GM18508 (cell line): ENCODE results near the gene AFAP1L2.

Experiments
- ATAC-seq: cut with Tn5 transposase; IDR thresholded peaks from one replicate; pipeline ENCODE4 v1.9.1; 2021; ENCODE audit warnings: moderate number of reproducible peaks; ENCODE audit not compliant: insufficient read depth, unreplicated experiment

The AFAP1L2 gene

GRCh38 chr10:114412907-114413797 lies 8.8 kb upstream of the AFAP1L2 start:
- no peak for ATAC-seq

DNA sequence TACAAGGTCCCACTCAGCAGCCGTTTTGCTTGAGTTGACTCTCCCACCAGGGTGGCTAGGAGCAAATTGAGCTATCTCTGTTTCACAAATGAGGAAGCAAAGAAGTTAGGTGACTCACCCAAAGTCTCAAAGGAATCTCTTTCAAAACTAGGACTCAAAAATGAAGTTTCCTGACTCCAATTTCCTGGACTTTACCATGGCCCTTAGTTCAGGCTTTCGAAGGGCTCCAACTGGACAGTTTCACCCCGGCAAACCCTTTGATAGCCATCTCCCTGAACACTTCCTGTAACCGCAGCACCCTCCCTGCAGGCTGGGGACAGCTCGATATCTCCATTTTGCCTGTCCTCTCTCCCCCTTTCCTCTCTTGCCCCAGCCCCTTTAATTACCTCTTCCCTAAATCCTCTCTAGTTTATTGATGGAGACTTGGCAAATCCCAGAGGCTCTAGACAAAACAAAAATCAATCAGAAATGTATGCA lies 4.7 kb upstream of the AFAP1L2 start:
- no peak for ATAC-seq

GRCh38 chr10:114408112-114408967 lies 4.0 kb upstream of the AFAP1L2 start:
- ATAC-seq = no peak

DNA sequence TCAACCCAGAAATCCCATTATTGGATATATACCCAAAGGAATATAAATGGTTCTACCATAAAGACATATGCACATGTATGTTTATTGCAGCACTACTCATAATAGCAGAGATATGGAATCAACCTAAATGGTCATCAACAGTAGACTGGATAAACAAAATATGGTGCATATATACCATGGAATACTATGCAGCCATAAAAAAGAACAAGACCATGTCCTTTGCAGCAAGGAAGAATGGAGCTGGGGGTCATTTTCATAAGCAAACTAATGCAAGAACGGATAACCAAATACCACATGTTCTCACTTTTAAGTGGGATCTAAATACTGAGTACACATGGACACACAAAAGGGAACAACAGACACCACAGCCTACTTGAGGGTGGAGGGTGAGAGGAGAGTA lies 2.2 kb upstream of the AFAP1L2 start:
- no peak for ATAC-seq

DNA sequence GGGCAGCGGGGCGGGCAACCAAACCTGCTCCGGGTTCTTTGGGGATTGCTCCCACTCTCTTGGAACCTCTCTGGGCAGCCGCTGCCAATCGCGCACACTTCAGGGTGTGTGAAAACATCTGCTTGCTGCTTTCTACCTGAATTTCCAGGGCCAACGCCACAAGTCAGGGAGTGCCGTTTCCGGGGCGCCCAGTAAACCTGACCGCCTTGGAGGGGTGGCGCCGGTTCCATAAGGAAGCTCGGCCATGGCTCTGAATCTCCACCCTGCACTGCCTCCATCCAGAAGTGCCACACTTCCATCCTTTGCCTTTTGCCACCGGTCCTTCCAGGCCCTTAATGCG lies 679 bp upstream of the AFAP1L2 start:
- ATAC-seq = no peak

DNA sequence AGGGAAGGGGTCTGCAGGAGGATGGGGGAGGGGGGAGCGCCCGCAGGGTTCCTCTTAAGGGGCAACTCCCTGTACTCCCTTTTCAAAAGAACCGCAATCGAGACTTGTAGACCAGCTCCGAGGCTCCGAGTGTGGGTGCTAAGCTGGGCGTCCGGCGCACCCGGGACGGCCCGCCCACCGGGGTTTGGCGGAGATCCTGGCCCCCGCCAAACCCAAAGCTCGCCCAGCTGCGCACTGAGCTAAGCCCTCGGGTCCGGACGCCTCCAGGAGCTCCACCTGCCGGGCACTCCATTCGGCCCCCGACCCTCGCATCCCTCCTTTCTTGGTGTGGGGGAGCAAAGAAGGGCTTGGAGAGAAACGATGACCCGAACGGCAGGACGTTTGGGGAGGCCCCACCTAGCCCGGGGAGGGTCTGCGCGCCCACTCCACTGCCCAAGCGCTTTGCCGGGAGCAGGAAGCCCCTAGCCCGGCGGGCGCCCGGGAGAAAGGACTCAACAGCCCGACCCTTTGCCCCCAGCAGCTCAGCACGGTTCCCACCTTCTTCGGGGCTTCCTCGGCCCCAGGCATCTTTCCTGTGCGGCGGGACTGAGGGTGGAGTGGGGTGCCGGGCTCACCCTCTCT lies 651 bp downstream of the AFAP1L2 start:
- ATAC-seq = no peak

GRCh38 chr10:114402871-114403540 lies 1.3 kb downstream of the AFAP1L2 start:
- no peak for ATAC-seq

DNA sequence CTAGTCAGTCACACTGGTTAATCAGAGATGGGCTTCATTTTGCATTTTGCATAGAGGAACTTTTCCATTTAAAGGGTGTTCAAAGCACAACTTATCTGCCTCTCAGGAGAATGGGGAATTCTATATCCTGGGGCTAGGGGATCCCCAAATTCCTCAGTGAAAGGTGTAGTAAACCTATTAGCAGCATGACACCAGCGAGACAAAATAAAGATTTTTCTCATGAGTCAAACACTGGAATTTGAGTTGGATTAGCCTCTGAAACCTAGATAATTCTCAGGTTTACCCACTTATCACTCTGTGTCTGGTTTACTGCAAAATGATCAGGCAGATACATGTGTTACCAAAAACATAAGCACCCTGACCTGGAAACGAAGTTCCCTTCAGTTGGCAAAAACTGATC lies 2.1 kb downstream of the AFAP1L2 start:
- no peak for ATAC-seq

GRCh38 chr10:114401195-114401791 lies 3.0 kb downstream of the AFAP1L2 start:
- no peak for ATAC-seq

- ATAC-seq = no peak
Observed at GRCh38 chr10:114400091-114400490, 4.2 kb downstream of the AFAP1L2 start.

DNA sequence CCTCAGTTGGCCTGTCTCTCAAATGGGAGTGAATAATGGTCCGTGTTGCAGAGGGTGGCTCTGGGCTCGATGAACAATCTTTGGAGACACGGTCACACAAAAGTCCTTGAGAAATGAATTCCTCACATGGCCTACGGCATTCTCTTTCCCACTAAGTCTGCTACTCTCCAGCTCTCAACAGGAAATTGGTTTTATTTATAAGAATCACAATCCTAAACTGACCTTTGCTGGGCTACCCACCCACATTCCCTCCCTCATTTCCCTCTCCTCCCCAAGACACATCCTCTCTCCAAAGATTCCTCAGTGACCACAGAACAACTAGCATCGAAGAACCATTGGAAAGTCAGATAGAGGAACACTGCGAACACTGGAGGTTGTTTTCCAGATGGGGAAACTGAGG lies 4.7 kb downstream of the AFAP1L2 start:
- no peak for ATAC-seq

- no peak for ATAC-seq
Observed at GRCh38 chr10:114398587-114399331, 5.5 kb downstream of the AFAP1L2 start.

DNA sequence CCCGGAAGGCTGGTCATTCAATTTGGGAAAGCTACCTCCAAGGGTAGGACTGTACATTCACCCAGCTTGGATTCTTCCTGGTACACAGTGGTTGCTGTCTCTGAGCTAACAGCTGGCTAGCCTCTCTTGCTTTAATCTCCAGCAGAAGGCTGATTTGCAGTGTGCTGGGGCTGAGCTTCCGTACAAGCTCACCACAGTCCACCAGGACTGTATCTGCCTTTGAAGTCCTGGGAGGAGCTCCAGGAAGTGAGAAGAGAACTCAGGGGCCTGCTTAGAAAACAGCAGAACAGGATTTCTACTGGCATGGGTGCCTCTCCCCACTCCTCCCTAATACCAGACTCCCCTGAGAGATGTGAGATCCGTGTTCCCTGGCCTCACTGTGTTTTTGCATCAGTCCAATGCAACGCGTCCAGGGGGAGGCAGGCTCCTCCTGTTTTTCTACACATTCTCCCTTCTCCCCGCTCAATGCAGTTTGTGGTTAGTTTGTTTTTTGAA lies 6.6 kb downstream of the AFAP1L2 start:
- no peak for ATAC-seq

GRCh38 chr10:114396464-114396863 lies 7.8 kb downstream of the AFAP1L2 start:
- no peak for ATAC-seq

GRCh38 chr10:114395366-114396022 lies 8.8 kb downstream of the AFAP1L2 start:
- no peak for ATAC-seq

GRCh38 chr10:114394531-114394930 lies 9.8 kb downstream of the AFAP1L2 start:
- ATAC-seq = no peak

DNA sequence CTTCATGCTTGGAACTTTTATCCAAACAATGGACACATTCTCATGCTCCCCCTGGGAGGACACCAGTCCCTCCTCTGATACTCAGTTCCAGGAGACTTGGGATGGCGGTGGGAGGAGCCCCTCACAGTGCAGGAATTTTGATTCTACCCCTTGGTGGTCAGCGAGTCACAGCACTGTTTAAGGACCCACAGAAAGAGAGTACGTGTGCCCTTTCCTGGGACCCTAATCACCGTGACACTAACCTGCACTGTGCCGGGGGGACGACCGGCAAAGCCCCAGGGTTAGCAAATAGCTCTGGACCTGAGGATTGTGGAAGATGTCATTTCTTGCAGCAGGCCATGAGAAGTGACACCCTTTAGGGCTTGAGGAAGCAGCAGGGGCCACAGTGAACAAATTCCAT lies 10.4 kb downstream of the AFAP1L2 start:
- no peak for ATAC-seq

GRCh38 chr10:114393482-114393881 lies 10.8 kb downstream of the AFAP1L2 start:
- ATAC-seq = no peak
